Stimulated activated CD4-positive, alpha-beta T cell treated with anti-CD3 and anti-CD28 coated beads, Interleukin-15, amount 100 ng/mL, for 24 hours (primary cell): ENCODE measurements around the gene TELO2.
A peak's percentile ranks its signal among the peaks of the same experiment; 100 is the strongest.

Experiments used
- DNase-seq: peaks from one replicate; pipeline ENCODE4 v3.0.0-alpha.2; 2020

The TELO2 gene

DNA sequence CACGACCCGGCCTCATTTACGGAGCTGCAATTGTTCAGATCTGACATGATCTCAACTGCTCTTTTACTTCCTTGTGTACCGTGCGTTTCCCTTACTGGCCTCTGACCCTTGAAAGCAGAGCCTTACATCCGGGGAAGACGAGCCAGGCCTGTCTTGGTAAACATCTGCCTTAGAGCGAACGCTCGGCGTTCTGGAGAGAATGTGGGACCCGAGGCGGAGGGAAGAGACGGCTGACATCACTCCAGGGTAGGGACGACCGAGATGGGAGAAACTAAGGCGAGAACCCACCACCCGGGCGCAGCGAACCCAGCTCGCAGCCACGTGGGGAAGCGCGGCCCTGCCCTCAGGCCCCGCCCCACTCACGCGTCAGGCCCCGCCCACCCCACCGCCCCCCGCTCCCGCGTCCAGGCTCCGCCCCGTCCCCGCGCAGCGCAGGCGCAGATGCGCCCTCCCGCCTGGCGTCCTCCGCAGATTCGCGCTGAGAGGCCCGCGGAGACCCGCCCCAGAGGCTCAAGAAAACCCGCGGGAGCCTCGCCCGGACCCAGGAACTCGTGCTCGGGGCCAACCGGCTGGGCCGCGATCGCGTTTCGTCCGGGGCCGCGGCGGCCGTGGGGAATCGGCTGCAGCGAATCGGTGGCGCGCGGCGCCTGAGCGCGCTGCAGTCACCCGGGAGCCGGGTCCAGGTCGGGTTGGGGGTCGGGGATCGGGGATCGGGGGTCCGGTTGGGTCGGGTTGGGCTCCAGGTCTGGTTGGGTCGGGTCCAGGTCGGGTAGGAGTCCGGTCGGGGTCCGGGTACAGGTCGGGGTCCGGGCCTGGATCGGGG is at the start of gene TELO2:
TELO2 (plus strand) TSS at position 438 of the 823 bp plus-strand sequence. CDS start 922 bp downstream, outside the sequence.
- peak; percentile 90 for DNase-seq

- no peak for DNase-seq
Observed at GRCh38 chr16:1443403-1443973, 49.7 kb upstream of the TELO2 start.

- DNase-seq: no peak
Observed at GRCh38 chr16:1443980-1444729, 49.0 kb upstream of the TELO2 start, which contains the start of gene CCDC154. TSS of gene CCDC154 (minus strand) at chr16:1444556. CDS start at chr16:1444322, 234 bp downstream.

GRCh38 chr16:1444730-1445517 is 48.2 kb upstream of the TELO2 start:
- DNase-seq: no peak

DNA sequence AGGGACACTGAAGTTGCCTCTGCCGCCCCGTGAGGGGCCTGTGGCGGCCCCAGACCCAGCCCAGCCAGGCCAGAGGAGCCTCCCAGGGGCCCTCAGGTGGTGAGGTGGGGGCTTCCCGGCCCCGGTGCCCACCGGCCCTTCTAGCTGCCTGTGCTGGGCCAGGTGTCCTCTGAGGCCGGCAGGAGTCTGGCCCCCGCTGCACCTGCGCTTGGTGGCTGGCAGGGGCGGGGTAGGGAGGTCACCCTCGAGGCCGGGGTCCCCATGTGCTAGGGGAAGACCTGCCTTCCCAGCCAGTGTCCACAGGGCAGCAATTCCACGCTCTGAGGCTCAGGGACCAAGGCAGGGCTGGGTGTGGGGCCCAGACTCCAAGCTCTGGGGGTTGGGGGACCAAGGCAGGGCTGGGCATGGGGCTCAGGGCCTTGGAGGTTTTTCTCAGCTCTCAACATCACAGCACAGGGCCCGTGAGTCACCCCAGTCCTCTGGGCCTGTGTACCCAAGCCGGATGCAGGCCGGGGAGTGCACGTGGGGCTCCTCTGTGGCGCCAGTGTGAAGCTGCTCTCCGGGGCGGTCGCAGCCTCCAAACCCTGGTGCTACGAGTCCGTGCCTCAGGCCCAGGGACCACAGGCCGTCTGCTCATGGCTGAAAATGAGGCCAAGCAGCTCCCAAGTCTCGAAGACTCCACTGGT is 47.5 kb upstream of the TELO2 start:
- DNase-seq: no peak

GRCh38 chr16:1446296-1447080 is 46.7 kb upstream of the TELO2 start:
- no peak for DNase-seq

GRCh38 chr16:1447965-1448364 is 45.2 kb upstream of the TELO2 start:
- DNase-seq: no peak

DNA sequence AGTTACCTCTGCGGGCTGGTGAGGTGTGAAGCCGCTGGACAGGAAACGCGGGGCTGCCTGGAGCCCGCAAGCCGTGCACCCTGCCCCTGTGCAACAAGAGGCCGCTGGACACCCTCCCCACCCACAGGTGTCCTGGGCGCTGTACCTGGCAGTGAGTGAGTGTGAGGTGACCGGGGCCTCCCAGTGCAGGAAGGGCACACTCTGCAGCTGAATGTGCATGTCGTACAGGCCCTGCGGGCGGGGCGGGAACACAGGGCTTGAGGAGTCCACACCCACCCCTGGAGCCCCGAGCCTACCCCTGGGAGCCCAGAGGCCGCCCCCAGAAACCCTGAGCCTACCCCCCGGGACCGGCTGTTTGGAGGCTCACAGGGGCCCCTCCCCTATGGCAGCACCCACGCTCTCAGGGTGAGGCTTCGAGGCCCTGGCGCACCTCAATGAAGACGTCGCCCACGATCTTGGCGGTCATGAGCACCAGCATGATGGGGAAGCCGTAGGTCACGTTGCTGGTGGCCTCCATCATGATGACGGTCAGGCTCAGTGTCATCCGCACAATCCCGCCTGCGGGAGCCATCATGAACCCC is 44.5 kb upstream of the TELO2 start:
- DNase-seq: no peak

DNA sequence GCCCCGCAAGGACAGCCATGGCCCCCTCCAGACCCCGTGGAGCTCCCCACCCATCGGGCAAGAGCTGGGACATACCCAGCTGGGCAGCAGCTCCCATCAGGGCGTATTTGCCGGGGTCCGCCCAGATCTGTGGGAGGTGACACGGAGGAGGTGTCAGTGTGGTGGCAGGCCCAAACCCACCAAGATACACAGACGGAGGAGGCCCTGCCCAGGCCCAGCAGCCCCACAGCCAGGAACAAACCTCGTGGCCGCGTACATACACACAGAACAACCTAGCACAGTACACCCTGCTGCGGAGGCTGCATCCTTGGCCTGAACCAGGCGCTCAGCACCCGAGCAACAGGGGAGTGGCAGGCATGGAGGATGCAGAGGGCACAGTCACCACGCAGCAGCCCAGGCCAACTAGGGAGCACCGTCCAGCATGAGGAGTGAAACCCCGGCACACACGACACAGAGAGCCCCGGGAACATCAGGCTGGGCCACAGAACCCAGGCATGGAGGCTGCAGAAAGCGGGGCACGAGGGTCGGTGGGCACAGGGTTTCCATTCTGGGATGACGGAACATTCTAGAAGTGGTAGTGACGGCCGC is 43.9 kb upstream of the TELO2 start:
- no peak for DNase-seq

DNA sequence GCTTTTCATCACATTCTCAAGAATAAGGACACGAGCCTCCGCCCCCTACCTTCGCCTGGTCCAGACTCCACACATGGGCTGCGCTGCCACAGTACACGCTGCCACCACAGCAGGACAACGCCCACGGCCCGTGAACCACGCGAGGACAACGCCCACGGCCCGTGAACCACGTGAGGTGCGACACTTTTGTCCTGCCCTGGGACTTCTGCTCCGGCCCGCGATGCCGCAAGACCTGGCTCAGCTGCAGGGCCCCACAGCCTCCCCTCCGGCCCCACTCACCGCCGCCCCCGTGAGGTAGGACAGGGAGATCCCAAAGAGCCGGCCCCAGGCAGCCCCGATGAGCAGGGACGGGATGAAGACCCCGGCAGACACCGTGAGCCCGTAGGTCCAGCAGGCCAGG is 42.9 kb upstream of the TELO2 start:
- DNase-seq: no peak

GRCh38 chr16:1450841-1451240 is 42.3 kb upstream of the TELO2 start:
- DNase-seq: no peak

DNA sequence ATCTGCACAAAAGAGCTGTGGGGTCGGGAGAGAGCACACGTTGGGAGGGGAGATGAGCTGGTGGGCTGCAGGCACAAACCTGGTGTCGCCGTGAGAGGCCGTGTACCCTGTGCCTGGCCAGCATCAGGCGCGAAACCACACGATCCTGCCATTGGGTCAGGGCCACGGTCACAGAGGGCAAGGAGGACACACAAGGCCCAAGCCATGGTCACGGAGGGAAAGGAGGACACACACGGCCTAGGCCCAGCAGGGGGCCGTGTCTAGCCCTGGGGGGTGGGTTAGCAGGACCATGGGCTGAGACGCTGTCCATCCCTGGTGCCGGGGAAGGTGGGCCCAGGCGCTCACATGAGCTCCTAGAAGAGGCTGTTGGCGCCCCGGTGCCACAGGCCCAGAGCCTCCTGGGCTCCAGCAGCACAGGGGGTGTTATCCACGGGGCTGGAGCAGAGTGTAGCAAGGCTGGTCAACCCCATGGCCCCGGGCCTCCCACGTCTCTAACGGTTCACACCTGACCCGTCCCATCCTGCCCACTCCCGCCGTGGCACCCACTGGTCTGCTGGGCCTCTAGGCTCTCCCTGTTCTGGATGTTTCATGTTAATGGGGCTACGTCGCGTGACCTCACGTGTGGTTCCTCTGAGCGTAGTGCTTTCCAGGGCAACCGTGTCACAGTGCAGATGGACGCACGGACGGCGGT is 41.3 kb upstream of the TELO2 start:
- DNase-seq: no peak

DNA sequence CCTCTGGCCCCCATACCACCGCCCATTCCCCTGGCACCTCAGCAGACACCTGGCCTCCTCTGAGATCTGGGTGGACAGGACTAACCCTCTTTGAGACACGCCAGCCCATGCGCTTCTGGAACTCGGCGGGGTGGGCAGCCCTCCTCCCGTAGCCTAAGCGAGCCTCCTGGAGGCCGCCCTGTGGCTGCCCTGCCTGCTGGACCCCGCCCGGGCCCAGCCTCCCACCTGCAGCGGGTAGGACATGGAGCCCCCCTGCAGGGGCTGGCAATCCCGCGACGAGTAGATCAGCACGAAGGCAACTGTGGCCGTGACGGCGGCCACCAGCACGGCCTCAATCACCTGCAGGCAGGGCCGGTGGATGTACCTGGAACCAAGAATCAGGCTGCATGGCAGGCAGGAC is 40.6 kb upstream of the TELO2 start:
- DNase-seq: no peak

DNA sequence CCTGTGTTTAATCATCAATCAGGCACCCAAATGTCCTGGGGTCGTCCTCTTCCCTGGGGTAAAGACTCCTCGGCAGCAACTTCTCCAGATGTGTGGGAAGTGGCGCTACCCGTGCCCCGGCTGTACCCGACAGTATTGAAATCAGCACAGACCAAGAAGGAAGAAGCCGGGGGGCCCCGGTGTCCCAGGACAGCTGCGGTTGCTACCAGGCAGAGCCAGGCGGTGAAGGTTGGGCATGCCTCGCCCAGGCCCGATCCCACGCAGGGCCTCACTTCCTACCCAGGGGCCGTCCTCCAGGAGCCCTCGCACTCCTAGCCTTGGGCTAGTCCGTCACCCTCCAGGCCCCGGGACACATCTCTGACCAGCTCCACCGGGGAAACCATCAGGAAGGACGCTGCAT is 39.8 kb upstream of the TELO2 start:
- DNase-seq: no peak

DNA sequence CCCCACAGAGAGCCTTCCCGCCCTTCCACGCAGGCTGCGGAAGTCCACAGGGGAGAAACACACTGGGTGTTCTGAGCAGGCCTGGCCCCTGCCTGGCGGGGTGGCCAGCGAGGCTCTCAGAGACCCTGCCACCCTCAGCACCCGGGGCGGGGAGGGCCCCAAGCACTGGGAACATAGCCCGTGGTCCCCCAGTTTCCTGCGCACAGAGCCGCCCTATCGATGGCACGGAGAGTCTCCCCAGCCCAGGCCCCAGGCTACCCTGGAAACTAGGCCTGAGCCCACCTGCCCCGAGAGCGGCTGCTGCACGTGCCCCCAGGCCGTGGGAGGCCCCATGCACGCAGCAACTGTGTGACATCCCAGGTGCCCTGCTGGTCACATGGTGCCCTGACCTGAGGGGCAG is 38.6 kb upstream of the TELO2 start:
- no peak for DNase-seq

DNA sequence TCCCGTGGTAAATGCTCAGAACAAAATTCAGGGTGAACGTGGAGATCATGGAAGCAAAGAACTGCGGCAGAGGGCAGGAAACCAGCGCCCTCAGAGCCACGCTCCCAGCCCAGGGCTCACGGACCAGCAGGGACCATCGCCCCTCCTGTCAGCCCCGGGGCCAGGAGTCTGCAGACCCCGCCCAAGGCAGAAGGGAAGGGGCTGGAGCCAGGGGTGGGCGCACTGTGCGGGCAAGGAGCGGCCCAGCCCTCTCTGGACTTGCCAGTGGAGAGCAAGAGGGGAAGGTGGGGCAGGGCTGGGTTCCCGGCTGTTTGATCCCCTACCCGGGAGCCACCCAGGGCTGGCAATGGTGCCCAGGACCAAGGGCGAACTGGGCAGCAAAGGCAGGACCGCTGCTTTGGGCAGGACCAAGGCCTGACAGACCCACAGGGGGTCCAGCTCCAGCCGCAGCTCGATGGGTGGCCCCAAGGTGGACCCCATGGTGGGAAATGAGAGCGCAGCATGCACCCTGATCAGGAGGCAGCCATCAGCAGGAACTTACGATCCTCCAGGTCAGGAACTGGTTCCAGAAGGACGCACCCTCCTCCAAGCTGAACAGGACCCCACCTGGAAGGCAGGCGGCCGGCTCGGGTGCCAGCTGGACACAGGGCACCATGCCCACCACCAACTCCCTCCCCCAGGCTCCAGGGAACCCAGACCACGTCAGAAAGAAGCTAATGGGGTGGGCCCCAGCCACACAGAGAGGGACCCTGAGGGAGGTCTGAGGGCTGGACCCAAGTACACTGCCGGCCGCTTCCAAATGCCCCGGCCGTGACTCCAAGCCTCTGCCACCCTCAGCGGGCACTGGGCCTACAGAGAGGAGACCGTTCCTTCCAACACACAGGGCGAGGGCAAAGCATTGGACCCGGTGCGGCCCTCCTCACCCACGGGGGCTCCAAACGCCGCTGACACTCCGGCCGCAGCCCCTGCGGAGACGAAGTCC is 37.7 kb upstream of the TELO2 start:
- DNase-seq: no peak

DNA sequence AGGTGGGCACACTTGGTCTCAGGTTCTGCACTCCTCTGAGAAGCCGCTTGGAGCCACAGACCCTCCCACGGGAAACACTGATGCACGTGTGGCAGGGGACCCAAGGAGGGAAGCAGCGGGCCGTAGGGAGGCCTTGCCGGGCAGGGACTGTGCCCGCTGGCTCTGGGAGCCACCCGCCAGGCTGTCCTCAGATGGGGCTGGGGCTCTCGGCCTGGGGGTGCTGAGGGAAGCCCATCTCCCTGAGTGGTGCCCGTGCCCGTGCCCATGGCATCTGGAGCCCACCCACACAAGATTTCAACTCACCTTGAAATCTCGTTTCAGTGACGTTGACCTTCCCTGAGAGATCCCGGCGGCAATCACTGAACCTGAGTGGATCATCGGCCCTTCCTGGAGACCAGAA is 36.2 kb upstream of the TELO2 start:
- DNase-seq: no peak

DNA sequence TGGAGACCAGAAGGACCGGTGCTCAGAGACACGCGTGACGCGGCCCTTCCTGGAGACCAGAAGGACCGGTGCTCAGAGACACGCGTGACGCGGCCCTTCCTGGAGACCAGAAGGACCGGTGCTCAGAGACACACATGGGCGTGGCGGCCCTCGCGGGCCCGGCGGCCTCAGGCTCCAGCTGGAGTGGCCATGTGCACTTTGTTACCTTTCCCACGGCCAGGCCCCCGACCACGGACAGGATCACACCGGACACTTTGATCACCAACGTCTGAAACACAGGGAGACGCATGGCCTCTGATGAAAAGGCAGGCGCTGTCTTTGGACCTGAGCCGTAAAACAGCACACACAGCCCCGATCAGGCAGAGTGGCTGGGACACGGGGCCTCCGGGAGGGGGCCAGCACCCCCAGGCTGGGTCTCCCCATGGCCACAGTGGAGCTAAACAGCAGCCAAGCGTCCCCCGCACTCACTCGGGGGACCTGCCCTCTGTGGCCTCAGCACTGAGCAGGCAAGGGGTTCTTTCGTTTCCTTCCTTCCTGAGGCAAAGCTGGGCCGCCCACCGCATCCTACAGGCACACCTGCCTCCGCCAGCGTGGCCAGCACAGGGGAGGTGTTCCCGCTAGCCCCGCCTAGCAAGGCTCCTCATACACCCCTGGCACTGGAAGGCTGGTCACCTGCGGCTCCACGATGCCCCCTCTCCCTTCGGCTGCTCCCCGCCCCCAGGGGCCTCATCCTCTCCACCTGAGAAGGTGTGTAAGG is 35.5 kb upstream of the TELO2 start:
- no peak for DNase-seq
